HCT116 (cell line): Measurements from ENCODE around the gene S100PBP. TPM values are rescaled to one million over a fixed set of nuclear protein-coding genes. Genes with fewer than 3 reads are reported as not detected.

Experiments
- ATAC-seq: fragments of 200-7000 bp; cut with Tn5 transposase; 2 replicates; pipeline ENCODE4 v1.9.1; 2020; ENCODE audit warnings: mild to moderate bottlenecking, moderate library complexity
- BruUV-seq: library from RNA; stranded (reverse); fragments of 400-500 nt; replicated peaks from 2 replicates; lab custom pipeline; 2021; lab: Mats Ljungman, UMichigan
- CTCF ChIA-PET: fragments of 300-600 bp; sonication (Branson Sonifier 250); formaldehyde crosslinking; loops from one replicate; lab custom pipeline; 2021; ENCODE audit warnings: antibody characterized with exemption; lab: Charles Lee
- POLR2A ChIA-PET: fragments of 300-600, 350-600 bp; sonication (Branson Sonifier 250); formaldehyde crosslinking; loops from one replicate; lab custom pipeline; 2021; ENCODE audit warnings: antibody characterized with exemption; lab: Charles Lee
- RAD21 ChIA-PET, 2 experiments: fragments of 300-600 bp; sonication (Branson Sonifier 250); formaldehyde crosslinking; loops; one replicate each; lab custom pipeline; 2023; ENCODE audit warnings: low total read pairs in 2 of 2; ENCODE audit not compliant: uncharacterized antibody in 2 of 2, unreplicated experiment in 2 of 2, low non-redundant PET in 1 of 2; lab: Charles Lee
- DNase-seq: peaks from one replicate; pipeline ENCODE4 v3.0.0-alpha.2; 2010; ENCODE audit warnings: low read depth, low spot score
- H2AFZ ChIP-seq: fragments of 200-600 bp; shearing (Covaris generic), sonication (generic); 2 replicates; pipeline ENCODE4 v1.6.1; 2017; ENCODE audit warnings: low read depth, mixed run types, mixed read lengths, antibody characterized with exemption, low read length; ENCODE audit not compliant: poor library complexity, severe bottlenecking
- H3K27ac ChIP-seq: 2 replicates; pipeline ENCODE4 v1.5.1; 2012; ENCODE audit warnings: low read depth, low read length
- H3K27me3 ChIP-seq: fragments of 200-600 bp; sonication (generic); 2 replicates; pipeline ENCODE4 v1.6.1; 2016; ENCODE audit warnings: mixed run types, low read length, mixed read lengths; ENCODE audit not compliant: insufficient read depth
- H3K36me3 ChIP-seq, 2 experiments: fragments of 200-500 bp in 1 of 2; fragments of 200-600 bp in 1 of 2; sonication (Bioruptor generic) in 1 of 2; sonication (generic) in 1 of 2; 2 replicates each; pipeline versions ENCODE4 v1.5.1 to v1.6.1; 2014 to 2016; ENCODE audit warnings: low read length in 2 of 2, inconsistent platforms in 1 of 2, mixed read lengths in 1 of 2, mixed run types in 1 of 2; ENCODE audit not compliant: insufficient read depth in 2 of 2, control insufficient read depth in 1 of 2
- H3K4me1 ChIP-seq, 2 experiments: fragments of 200-600 bp in 1 of 2; sonication (generic) in 1 of 2; 2 replicates each; pipeline versions ENCODE4 v1.5.1 to v1.6.1; 2012 to 2017; ENCODE audit warnings: low read length in 2 of 2, inconsistent platforms in 1 of 2, mild to moderate bottlenecking in 1 of 2, mixed read lengths in 1 of 2, mixed run types in 1 of 2, moderate library complexity in 1 of 2; ENCODE audit not compliant: insufficient read depth in 2 of 2, control insufficient read depth in 1 of 2
- H3K4me2 ChIP-seq: fragments of 200-600 bp; sonication (generic); 2 replicates; pipeline ENCODE4 v1.6.1; 2017; ENCODE audit warnings: mixed run types, low read length, mixed read lengths
- H3K4me3 ChIP-seq, 2 experiments: fragments of 200-600 bp in 1 of 2; sonication (generic) in 1 of 2; replicated peaks in 1 of 2; 2 replicates each; pipeline ENCODE4 v1.5.1; 2011 to 2016; ENCODE audit warnings: low read length in 2 of 2, control low read depth in 1 of 2, low read depth in 1 of 2, mild to moderate bottlenecking in 1 of 2, mixed read lengths in 1 of 2, mixed run types in 1 of 2
- H3K79me2 ChIP-seq: fragments of 200-600 bp; sonication (generic); 2 replicates; pipeline ENCODE4 v1.6.1; 2017; ENCODE audit warnings: mild to moderate bottlenecking, mixed run types, low read length, moderate library complexity, mixed read lengths; ENCODE audit not compliant: insufficient read depth
- H3K9ac ChIP-seq: fragments of 200-600 bp; sonication (generic); 2 replicates; pipeline ENCODE4 v1.6.1; 2016; ENCODE audit warnings: low read length, mixed read lengths
- H3K9me2 ChIP-seq: fragments of 200-600 bp; sonication (generic), shearing (Covaris generic); 2 replicates; pipeline ENCODE4 v1.6.1; 2017; ENCODE audit warnings: mixed run types, mild to moderate bottlenecking, moderate library complexity; ENCODE audit not compliant: insufficient read depth
- H3K9me3 ChIP-seq, 2 experiments: fragments of 200-500 bp in 1 of 2; fragments of 200-600 bp in 1 of 2; sonication (Bioruptor generic) in 1 of 2; sonication (generic) in 1 of 2; 2 replicates each; pipeline ENCODE4 v1.6.1; 2014 to 2017; ENCODE audit warnings: low read length in 2 of 2, mixed read lengths in 2 of 2, inconsistent platforms in 1 of 2, low read depth in 1 of 2, mild to moderate bottlenecking in 1 of 2, mixed run types in 1 of 2, moderate library complexity in 1 of 2; ENCODE audit not compliant: control insufficient read depth in 1 of 2, insufficient read depth in 1 of 2
- H4K20me1 ChIP-seq: fragments of 200-600 bp; sonication (generic), shearing (Covaris generic); 2 replicates; pipeline ENCODE4 v1.6.1; 2017; ENCODE audit warnings: mixed run types, mild to moderate bottlenecking, moderate library complexity; ENCODE audit not compliant: insufficient read depth
- ATF3 ChIP-seq: IDR thresholded peaks from 2 replicates; pipeline ENCODE4 v1.6.1; 2012
- EZH2 ChIP-seq: fragments of 200-600 bp; sonication (generic); IDR thresholded peaks from 2 replicates; pipeline ENCODE4 v1.6.1; 2017; ENCODE audit warnings: antibody characterized with exemption, mixed run types
- POLR2A ChIP-seq: IDR thresholded peaks from 2 replicates; pipeline ENCODE4 v1.7.0; 2011; ENCODE audit warnings: borderline replicate concordance; ENCODE audit not compliant: insufficient read depth, insufficient read length; ENCODE audit errors: extremely low read depth
- RAD21 ChIP-seq: IDR thresholded peaks from 2 replicates; pipeline ENCODE4 v1.6.1; 2012; ENCODE audit warnings: low read depth, mild to moderate bottlenecking
- TCF7L2 ChIP-seq: IDR thresholded peaks from 2 replicates; pipeline ENCODE4 v1.7.0; 2011; ENCODE audit warnings: borderline replicate concordance, inconsistent platforms; ENCODE audit not compliant: insufficient read depth, insufficient read length; ENCODE audit errors: extremely low read depth
- ZNF274 ChIP-seq: fragments of 200-500 bp; sonication (Bioruptor generic); IDR thresholded peaks from 2 replicates; pipeline ENCODE4 v1.6.1; 2014; ENCODE audit warnings: mild to moderate bottlenecking, low read depth, low read length, inconsistent platforms
- intact Hi-C: fragments of 100-400 bp; cut with micrococcal nuclease; formaldehyde crosslinking; loops from 2 replicates; pipeline ENCODE4 v1.10.0; 2022
- total RNA-seq: library from RNA; stranded (reverse); gene quantifications from one replicate; pipeline ENCODE4 v1.2.1, GENCODE V29; 2021; ENCODE audit not compliant: unreplicated experiment
- TF ChIP-seq, protein P1 (sequence below): IDR thresholded peaks from 2 replicates; pipeline ENCODE4 v1.6.1; 2012; ENCODE audit warnings: low read depth

The S100PBP gene
- total RNA-seq, 1 experiment from 2014 or later: 38.2 TPM

- BruUV-seq: no TSS peak
- H3K9ac ChIP-seq: no peak overlapping the region
- no peak overlapping the region for H3K4me2 ChIP-seq
- no peaks in the 10 kb centered on the region for H3K4me1 ChIP-seq
- no peak overlapping the region for H2AFZ ChIP-seq
- no peak overlapping the region for H3K4me3 ChIP-seq
- TF ChIP-seq, protein P1, sequence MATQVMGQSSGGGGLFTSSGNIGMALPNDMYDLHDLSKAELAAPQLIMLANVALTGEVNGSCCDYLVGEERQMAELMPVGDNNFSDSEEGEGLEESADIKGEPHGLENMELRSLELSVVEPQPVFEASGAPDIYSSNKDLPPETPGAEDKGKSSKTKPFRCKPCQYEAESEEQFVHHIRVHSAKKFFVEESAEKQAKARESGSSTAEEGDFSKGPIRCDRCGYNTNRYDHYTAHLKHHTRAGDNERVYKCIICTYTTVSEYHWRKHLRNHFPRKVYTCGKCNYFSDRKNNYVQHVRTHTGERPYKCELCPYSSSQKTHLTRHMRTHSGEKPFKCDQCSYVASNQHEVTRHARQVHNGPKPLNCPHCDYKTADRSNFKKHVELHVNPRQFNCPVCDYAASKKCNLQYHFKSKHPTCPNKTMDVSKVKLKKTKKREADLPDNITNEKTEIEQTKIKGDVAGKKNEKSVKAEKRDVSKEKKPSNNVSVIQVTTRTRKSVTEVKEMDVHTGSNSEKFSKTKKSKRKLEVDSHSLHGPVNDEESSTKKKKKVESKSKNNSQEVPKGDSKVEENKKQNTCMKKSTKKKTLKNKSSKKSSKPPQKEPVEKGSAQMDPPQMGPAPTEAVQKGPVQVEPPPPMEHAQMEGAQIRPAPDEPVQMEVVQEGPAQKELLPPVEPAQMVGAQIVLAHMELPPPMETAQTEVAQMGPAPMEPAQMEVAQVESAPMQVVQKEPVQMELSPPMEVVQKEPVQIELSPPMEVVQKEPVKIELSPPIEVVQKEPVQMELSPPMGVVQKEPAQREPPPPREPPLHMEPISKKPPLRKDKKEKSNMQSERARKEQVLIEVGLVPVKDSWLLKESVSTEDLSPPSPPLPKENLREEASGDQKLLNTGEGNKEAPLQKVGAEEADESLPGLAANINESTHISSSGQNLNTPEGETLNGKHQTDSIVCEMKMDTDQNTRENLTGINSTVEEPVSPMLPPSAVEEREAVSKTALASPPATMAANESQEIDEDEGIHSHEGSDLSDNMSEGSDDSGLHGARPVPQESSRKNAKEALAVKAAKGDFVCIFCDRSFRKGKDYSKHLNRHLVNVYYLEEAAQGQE: no peak
- TF ChIP-seq POLR2A: no peak
- TF ChIP-seq ZNF274: no peak
- TF ChIP-seq EZH2: no peak
- TF ChIP-seq RAD21: no peak
- TF ChIP-seq ATF3: no peak
- TF ChIP-seq TCF7L2: no peak
- ChIA-PET RAD21 (no interaction called here), POLR2A (no interaction called here), CTCF (no interaction called here)
- intact Hi-C loops: no loop called here
- H3K27ac ChIP-seq: no peak overlapping the region
- H3K79me2 ChIP-seq: no peaks in the 10 kb centered on the region
- H3K9me2 ChIP-seq: no peaks in the 10 kb centered on the region
- no peaks in the 10 kb centered on the region for H3K9me3 ChIP-seq
- no peak for ATAC-seq
- no peak for DNase-seq
- H3K36me3 ChIP-seq: 0 out of 4 replicates have a peak, but pooled peaks cover 0 to under 1% of the 10 kb centered on the region in 2 experiments
- H3K27me3 ChIP-seq: no peaks in the 10 kb centered on the region
- no peaks in the 10 kb centered on the region for H4K20me1 ChIP-seq
These were observed 44.6 kb downstream of the S100PBP start for GRCh38 chr1:32861904-32862695.
